ENCODE data around the gene CNOT10.
"Not testable (repeated sequence)": the region's sequence is repeated elsewhere in the genome, so short reads cannot be mapped to it uniquely, and the experiment has no call there.

Gene CNOT10

GRCh38 chr3:32759342-32759741 lies 74.4 kb downstream of the CNOT10 start:
- no peak for DNase-seq

GRCh38 chr3:32764481-32764880 lies 79.5 kb downstream of the CNOT10 start:
- DNase-seq (no peak), ATAC-seq (no peak)

More at GRCh38 chr3:32759342-32759741, 74.4 kb downstream of the CNOT10 start:
- no peak for ATAC-seq

GRCh38 chr3:32778389-32778788 lies 93.4 kb downstream of the CNOT10 start:
- ATAC-seq, result peak; percentile 36

GRCh38 chr3:32780071-32780734 lies 95.2 kb downstream of the CNOT10 start:
- DNase-seq, result no peak
- no peak for ATAC-seq

More at GRCh38 chr3:32778389-32778788, 93.4 kb downstream of the CNOT10 start:
- no peak for DNase-seq

GRCh38 chr3:32780735-32781210 lies 95.8 kb downstream of the CNOT10 start:
- DNase-seq (peak; percentile 35), ATAC-seq (peak; percentile 22)

- ATAC-seq, result peak; percentile 90
- peak; percentile 84 for DNase-seq
Observed at GRCh38 chr3:32781211-32781968, 96.4 kb downstream of the CNOT10 start.

- not testable (repeated sequence) for DNase-seq, ATAC-seq
Observed at GRCh38 chr3:32781969-32782270, 96.9 kb downstream of the CNOT10 start.

GRCh38 chr3:32782407-32782806 lies 97.4 kb downstream of the CNOT10 start:
- DNase-seq, result no peak

GRCh38 chr3:32791833-32792232 lies 106.8 kb downstream of the CNOT10 start:
- ATAC-seq (no peak), DNase-seq (no peak)

More at GRCh38 chr3:32782407-32782806, 97.4 kb downstream of the CNOT10 start:
- ATAC-seq, result no peak

GRCh38 chr3:32794487-32795308 lies 109.7 kb downstream of the CNOT10 start:
- no peak for ATAC-seq
- no peak for DNase-seq

GRCh38 chr3:32796384-32796950 lies 111.5 kb downstream of the CNOT10 start:
- DNase-seq, ATAC-seq: not testable (repeated sequence)

GRCh38 chr3:32797776-32798175 lies 112.8 kb downstream of the CNOT10 start:
- no peak for ATAC-seq

GRCh38 chr3:32801440-32801839 lies 116.5 kb downstream of the CNOT10 start:
- DNase-seq, ATAC-seq: not testable (repeated sequence)

More at GRCh38 chr3:32797776-32798175, 112.8 kb downstream of the CNOT10 start:
- no peak for DNase-seq

- ATAC-seq, result no peak
Observed at GRCh38 chr3:32813180-32813579, 128.2 kb downstream of the CNOT10 start.

GRCh38 chr3:32814361-32814760 lies 129.4 kb downstream of the CNOT10 start:
- no peak for ATAC-seq

More at GRCh38 chr3:32813180-32813579, 128.2 kb downstream of the CNOT10 start:
- no peak for DNase-seq

GRCh38 chr3:32815841-32816438 lies 131.0 kb downstream of the CNOT10 start:
- ATAC-seq (no peak), DNase-seq (no peak)

More at GRCh38 chr3:32814361-32814760, 129.4 kb downstream of the CNOT10 start:
- no peak for DNase-seq

GRCh38 chr3:32816439-32817256 lies 131.7 kb downstream of the CNOT10 start:
- ATAC-seq, result no peak
- peak; percentile 28 for DNase-seq

GRCh38 chr3:32817257-32817557 lies 132.2 kb downstream of the CNOT10 start:
- ATAC-seq (no peak), DNase-seq (peak; percentile 24)

- ATAC-seq, result peak; percentile 21
Observed at GRCh38 chr3:32817558-32818228, 132.7 kb downstream of the CNOT10 start, which contains the start of gene TRIM71. TRIM71 (plus strand) TSS chr3:32817997; CDS start chr3:32818081, 84 bp downstream.

More at GRCh38 chr3:32817558-32818228, 132.7 kb downstream of the CNOT10 start, which contains the start of gene TRIM71:
- peak; percentile 25 for DNase-seq

Measured in stimulated activated naive CD8-positive, alpha-beta T cell treated with anti-CD3 and anti-CD28 coated beads, Interleukin-15, Interleukin-2, amounts not matched to agents 100 U/mL and 50 U/mL, for 24 hours (primary cell).